GM19099 (cell line): ENCODE measurements around the gene WDR81.

ENCODE experiments used
- POLR2A ChIP-seq: IDR thresholded peaks from 3 replicates; pipeline ENCODE4 v1.6.1; 2011; ENCODE audit warnings: low read depth; ENCODE audit not compliant: insufficient read length; ENCODE audit errors: extremely low read depth

WDR81 gene

GRCh38 chr17:1724869-1725641 lies 551 bp downstream of the WDR81 start:
- no peak for TF ChIP-seq POLR2A

GRCh38 chr17:1725642-1726511 lies 1.4 kb downstream of the WDR81 start:
- no peak for TF ChIP-seq POLR2A

- no peak for TF ChIP-seq POLR2A
These were observed 2.2 kb downstream of the WDR81 start for GRCh38 chr17:1726626-1727257.

GRCh38 chr17:1727258-1727789 lies 2.8 kb downstream of the WDR81 start:
- no peak for TF ChIP-seq POLR2A

GRCh38 chr17:1727876-1728630 lies 3.5 kb downstream of the WDR81 start:
- no peak for TF ChIP-seq POLR2A

- TF ChIP-seq POLR2A = no peak
These were observed 5.4 kb downstream of the WDR81 start for GRCh38 chr17:1729966-1730325.

GRCh38 chr17:1730326-1731193 lies 6.1 kb downstream of the WDR81 start:
- no peak for TF ChIP-seq POLR2A

GRCh38 chr17:1731194-1731506 lies 6.6 kb downstream of the WDR81 start:
- TF ChIP-seq POLR2A = no peak

- TF ChIP-seq POLR2A = no peak
These were observed 7.8 kb downstream of the WDR81 start for GRCh38 chr17:1732241-1732832.

GRCh38 chr17:1732833-1733321 lies 8.4 kb downstream of the WDR81 start:
- TF ChIP-seq POLR2A = no peak

GRCh38 chr17:1733759-1734158 lies 9.3 kb downstream of the WDR81 start:
- no peak for TF ChIP-seq POLR2A

GRCh38 chr17:1735418-1735817 lies 10.9 kb downstream of the WDR81 start:
- TF ChIP-seq POLR2A = no peak

- TF ChIP-seq POLR2A = no peak
These were observed 11.4 kb downstream of the WDR81 start for GRCh38 chr17:1735834-1736347.

- peak; percentile 16 for TF ChIP-seq POLR2A
These were observed 12.1 kb downstream of the WDR81 start for GRCh38 chr17:1736348-1737281.
